Right lobe of liver (tissue), 6 donors: ENCODE results near the gene FREY1. TPM values are rescaled to one million over a fixed set of nuclear protein-coding genes. Genes with fewer than 3 reads are reported as not detected.

Experiments used
- ATAC-seq, 4 donors: fragments of 200-7000 bp; cut with Tn5 transposase; one replicate each; pipeline ENCODE4 v1.9.1; 2020; ENCODE audit warnings: mild to moderate bottlenecking in 4 of 4, moderate library complexity in 4 of 4
- DNase-seq, 3 donors: peaks; one replicate each; pipeline ENCODE4 v3.0.0-alpha.2; 2020
- H3K27ac ChIP-seq, 3 donors: fragments of 200-600 bp; one replicate each; pipeline ENCODE4 v1.8.0; 2022
- H3K27me3 ChIP-seq, 2 donors: fragments of 200-600 bp; one replicate each; pipeline ENCODE4 v1.8.0; 2022
- H3K36me3 ChIP-seq, 4 donors: fragments of 200-600 bp; sonication (generic) in 1 of 4; one replicate each; pipeline versions ENCODE4 v1.5.1 to v1.8.0; 2017 to 2022; ENCODE audit warnings: control low read depth in 1 of 4
- H3K4me1 ChIP-seq, 4 donors: fragments of 200-600 bp; sonication (generic) in 1 of 4; one replicate each; pipeline versions ENCODE4 v1.5.1 to v1.8.0; 2017 to 2022; ENCODE audit warnings: control low read depth in 1 of 4
- H3K4me3 ChIP-seq, 3 donors: fragments of 200-600 bp; one replicate each; pipeline ENCODE4 v1.8.0; 2022
- H3K9me3 ChIP-seq, 4 donors: fragments of 200-600 bp; sonication (generic) in 1 of 4; one replicate each; pipeline versions ENCODE4 v1.5.1 to v1.8.0; 2017 to 2022; ENCODE audit warnings: control low read depth in 1 of 4
- CTCF ChIP-seq, 4 donors: fragments of 200-600 bp in 3 of 4; fragments of 450-650 bp in 1 of 4; IDR thresholded peaks; one replicate each; pipeline versions ENCODE4 v1.5.1 to v1.8.0; 2016 to 2022; ENCODE audit warnings: antibody characterized with exemption in 4 of 4, mild to moderate bottlenecking in 2 of 4
- POLR2A ChIP-seq: fragments of 450-650 bp; IDR thresholded peaks from one replicate; pipeline ENCODE4 v1.6.1; 2017; ENCODE audit warnings: antibody characterized with exemption, mild to moderate bottlenecking
- WGBS: methylation state at CpG from one replicate; pipeline ENCODE4 v1.1.6; 2018; ENCODE audit warnings: low coverage, low lambda C conversion rate; ENCODE audit not compliant: insufficient coverage; ENCODE audit errors: missing lambda C conversion rate; 5-methylcytosine and 5-hydroxymethylcytosine counted together
- intact Hi-C, 2 donors: fragments of 100-400 bp; cut with DNase I; formaldehyde crosslinking; loops; one replicate each; pipeline versions ENCODE4 v1.11.2 to v1.14.1; 2022
- total RNA-seq, 6 experiments: library from RNA; depleted of rRNA in 2 of 6; stranded (reverse); fragments of >200 nt in 2 of 6; fragmentation: NEBNext Ultra II Directional in 3 of 6; extraction: Animal tissue kit (Norgen Biotek cat#: 25700) in 3 of 6; gene quantifications; one replicate each; pipeline versions ENCODE4 v1.1.0 to v1.2.4, GENCODE V29; 2016 to 2023
- donor health status: DM: no; HTN: yes; CAD: no.
- donor health status: DM: no; HTN: no; CAD: no.
- donor health status: DM: no; HTN: no; CAD: no.
- donor health status: DM: no; HTN: yes; CAD: no.
- donor health status: DM: no; HTN: yes; CAD: no.

The FREY1 gene
- total RNA-seq, 6 experiments from 2014 or later: 0.40 to 0.90 (median 0.42) TPM; not detected in 3

GRCh38 chr11:45933846-45934579 lies 26.9 kb upstream of the FREY1 start:
- intact Hi-C loops: no loop called here
- peak overlapping the region in 2 of 3 donors; percentile 10 to 48 for H3K27ac ChIP-seq
- ATAC-seq (peak in 2 of 4 donors; percentile 3 to 4), DNase-seq (peak in 1 of 3 donors; percentile 43)
- H3K36me3 ChIP-seq: peaks cover 0 to 22% (median 3%) of the 10 kb centered on the region in 4 donors
- H3K27me3 ChIP-seq: no peaks in the 10 kb centered on the region
- 68% methylated on average over 13 of the region's 21 CpGs for WGBS
- H3K9me3 ChIP-seq: no peaks in the 10 kb centered on the region
- TF ChIP-seq POLR2A (no peak), CTCF (IDR thresholded peaks at IDR 0.05) (no peak)
- peaks cover 0 to 24% (median 11%) of the 10 kb centered on the region in 4 donors for H3K4me1 ChIP-seq
- no peak overlapping the region for H3K4me3 ChIP-seq

- Histone ChIP-seq H3K27ac (no peak overlapping the region), H3K27me3 (no peaks in the 10 kb centered on the region), H3K4me3 (no peak overlapping the region), H3K36me3 (peaks cover 0 to 22% (median 3%) of the 10 kb centered on the region in 4 donors), H3K9me3 (no peaks in the 10 kb centered on the region), H3K4me1 (peaks cover 0 to 24% (median 11%) of the 10 kb centered on the region in 4 donors)
- 49% methylated on average over 9 of the region's 15 CpGs for WGBS
- no peak for TF ChIP-seq CTCF (IDR thresholded peaks at IDR 0.05)
- no peak for TF ChIP-seq POLR2A
- DNase-seq: peak in 1 of 3 donors; percentile 78
- peak; percentile 69 to 78 (median 74) for ATAC-seq
- intact Hi-C loops: no loop called here
Measured at GRCh38 chr11:45933131-45933831, 26.2 kb upstream of the FREY1 start.

- TF ChIP-seq POLR2A: no peak
- no peak for TF ChIP-seq CTCF (IDR thresholded peaks at IDR 0.05)
- Histone ChIP-seq H3K36me3 (peaks cover 0 to 17% (median 3%) of the 10 kb centered on the region in 4 donors), H3K4me1 (peaks cover 0 to 24% (median 11%) of the 10 kb centered on the region in 4 donors), H3K27ac (no peak overlapping the region), H3K4me3 (no peak overlapping the region), H3K27me3 (no peaks in the 10 kb centered on the region), H3K9me3 (no peaks in the 10 kb centered on the region)
- DNase-seq (no peak), ATAC-seq (no peak)
- intact Hi-C loops: no loop called here
- WGBS: 96% methylated on average over 6 of the region's 8 CpGs
Measured at GRCh38 chr11:45932217-45932616, 25.1 kb upstream of the FREY1 start.

GRCh38 chr11:45931739-45932138 lies 24.7 kb upstream of the FREY1 start:
- Histone ChIP-seq H3K27me3 (no peaks in the 10 kb centered on the region), H3K4me3 (no peak overlapping the region), H3K9me3 (no peaks in the 10 kb centered on the region), H3K36me3 (peaks cover 0 to 17% (median 3%) of the 10 kb centered on the region in 4 donors), H3K4me1 (peaks cover 0 to 24% (median 11%) of the 10 kb centered on the region in 4 donors), H3K27ac (no peak overlapping the region)
- TF ChIP-seq CTCF (IDR thresholded peaks at IDR 0.05): no peak
- no peak for TF ChIP-seq POLR2A
- intact Hi-C loops: no loop called here
- no peak for ATAC-seq
- WGBS: 83% methylated on average over 3 of the region's 10 CpGs
- no peak for DNase-seq
